ENCODE results near the gene PTPRK.

Gene PTPRK

GRCh38 chr6:127924440-127924839, 596.0 kb downstream of the PTPRK start:
- Histone ChIP-seq H3K9ac (ENCODE audit: low read depth, low read length) (no peak overlapping the region), H3K36me3 (ENCODE audit: insufficient read depth, low read length) (no peaks in the 10 kb centered on the region), H3K9me3 (ENCODE audit: control insufficient read depth, insufficient read depth, low read length) (no peaks in the 10 kb centered on the region), H3K4me1 (ENCODE audit: insufficient read depth, low read length) (no peaks in the 10 kb centered on the region)

- Histone ChIP-seq H3K36me3 (ENCODE audit: insufficient read depth, low read length) (no peaks in the 10 kb centered on the region), H3K9me3 (ENCODE audit: control insufficient read depth, insufficient read depth, low read length) (no peaks in the 10 kb centered on the region), H3K9ac (ENCODE audit: low read depth, low read length) (no peak overlapping the region), H3K4me1 (ENCODE audit: insufficient read depth, low read length) (no peaks in the 10 kb centered on the region)
These were observed 596.4 kb downstream of the PTPRK start for GRCh38 chr6:127924031-127924430.

GRCh38 chr6:127923135-127923534, 597.3 kb downstream of the PTPRK start:
- Histone ChIP-seq H3K9ac (ENCODE audit: low read depth, low read length) (no peak overlapping the region), H3K9me3 (ENCODE audit: control insufficient read depth, insufficient read depth, low read length) (no peaks in the 10 kb centered on the region), H3K4me1 (ENCODE audit: insufficient read depth, low read length) (no peaks in the 10 kb centered on the region), H3K36me3 (ENCODE audit: insufficient read depth, low read length) (no peaks in the 10 kb centered on the region)

GRCh38 chr6:127921982-127922381, 598.4 kb downstream of the PTPRK start:
- Histone ChIP-seq H3K36me3 (ENCODE audit: insufficient read depth, low read length) (no peaks in the 10 kb centered on the region), H3K4me1 (ENCODE audit: insufficient read depth, low read length) (no peaks in the 10 kb centered on the region), H3K9ac (ENCODE audit: low read depth, low read length) (no peak overlapping the region), H3K9me3 (ENCODE audit: control insufficient read depth, insufficient read depth, low read length) (no peaks in the 10 kb centered on the region)

- Histone ChIP-seq H3K4me1 (ENCODE audit: insufficient read depth, low read length) (no peaks in the 10 kb centered on the region), H3K9ac (ENCODE audit: low read depth, low read length) (no peak overlapping the region), H3K36me3 (ENCODE audit: insufficient read depth, low read length) (no peaks in the 10 kb centered on the region), H3K9me3 (ENCODE audit: control insufficient read depth, insufficient read depth, low read length) (no peaks in the 10 kb centered on the region)
These were observed 599.6 kb downstream of the PTPRK start for GRCh38 chr6:127920804-127921203.
